22Rv1 (cell line): Measurements from ENCODE around the gene OR1A2.
"Not testable (repeated sequence)": the region's sequence is repeated elsewhere in the genome, so short reads cannot be mapped to it uniquely, and the experiment has no call there.

ENCODE experiments used
- ZFX ChIP-seq: fragments of 450-650 bp; IDR thresholded peaks from 2 replicates; pipeline ENCODE4 v1.6.1; 2017; ENCODE audit warnings: antibody characterized with exemption, borderline replicate concordance
- TF ChIP-seq, protein P1 (sequence below): fragments of 450-650 bp; IDR thresholded peaks from 2 replicates; pipeline ENCODE4 v1.5.1; 2017; ENCODE audit warnings: mild to moderate bottlenecking

DNA sequence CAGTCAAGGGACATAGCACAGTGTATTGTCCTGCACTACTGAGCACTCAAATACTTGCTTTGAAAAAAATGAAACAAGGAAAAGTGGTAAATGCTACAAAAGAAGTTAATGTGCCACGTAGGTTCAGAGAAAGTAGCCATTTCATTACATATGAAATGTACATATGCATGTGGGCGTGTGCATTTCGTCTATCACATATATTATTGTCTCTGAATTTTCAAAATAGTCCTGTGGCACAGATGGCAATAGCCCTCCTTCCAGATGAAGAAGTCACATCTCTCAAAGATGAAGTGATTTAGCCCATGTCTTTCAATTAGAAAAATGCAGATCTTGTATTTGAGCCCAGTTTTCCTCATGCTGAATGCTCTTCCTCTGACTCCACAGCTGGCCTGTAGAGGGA is 22.7 kb downstream of the OR1A2 start:
- TF ChIP-seq, protein P1, sequence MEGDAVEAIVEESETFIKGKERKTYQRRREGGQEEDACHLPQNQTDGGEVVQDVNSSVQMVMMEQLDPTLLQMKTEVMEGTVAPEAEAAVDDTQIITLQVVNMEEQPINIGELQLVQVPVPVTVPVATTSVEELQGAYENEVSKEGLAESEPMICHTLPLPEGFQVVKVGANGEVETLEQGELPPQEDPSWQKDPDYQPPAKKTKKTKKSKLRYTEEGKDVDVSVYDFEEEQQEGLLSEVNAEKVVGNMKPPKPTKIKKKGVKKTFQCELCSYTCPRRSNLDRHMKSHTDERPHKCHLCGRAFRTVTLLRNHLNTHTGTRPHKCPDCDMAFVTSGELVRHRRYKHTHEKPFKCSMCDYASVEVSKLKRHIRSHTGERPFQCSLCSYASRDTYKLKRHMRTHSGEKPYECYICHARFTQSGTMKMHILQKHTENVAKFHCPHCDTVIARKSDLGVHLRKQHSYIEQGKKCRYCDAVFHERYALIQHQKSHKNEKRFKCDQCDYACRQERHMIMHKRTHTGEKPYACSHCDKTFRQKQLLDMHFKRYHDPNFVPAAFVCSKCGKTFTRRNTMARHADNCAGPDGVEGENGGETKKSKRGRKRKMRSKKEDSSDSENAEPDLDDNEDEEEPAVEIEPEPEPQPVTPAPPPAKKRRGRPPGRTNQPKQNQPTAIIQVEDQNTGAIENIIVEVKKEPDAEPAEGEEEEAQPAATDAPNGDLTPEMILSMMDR: not testable (repeated sequence)
- not testable (repeated sequence) for TF ChIP-seq ZFX
